SK-N-MC (cell line): ENCODE data around the gene EHBP1.

Experiments
- EZH2 ChIP-seq: fragments of 200-600 bp; sonication (generic); IDR thresholded peaks from one replicate; pipeline ENCODE4 v1.6.1; 2017; ENCODE audit warnings: antibody characterized with exemption
- POLR2AphosphoS5 ChIP-seq: IDR thresholded peaks from 2 replicates; pipeline ENCODE4 v1.6.1; 2012; ENCODE audit warnings: mild to moderate bottlenecking, low read depth, low read length, borderline replicate concordance

DNA sequence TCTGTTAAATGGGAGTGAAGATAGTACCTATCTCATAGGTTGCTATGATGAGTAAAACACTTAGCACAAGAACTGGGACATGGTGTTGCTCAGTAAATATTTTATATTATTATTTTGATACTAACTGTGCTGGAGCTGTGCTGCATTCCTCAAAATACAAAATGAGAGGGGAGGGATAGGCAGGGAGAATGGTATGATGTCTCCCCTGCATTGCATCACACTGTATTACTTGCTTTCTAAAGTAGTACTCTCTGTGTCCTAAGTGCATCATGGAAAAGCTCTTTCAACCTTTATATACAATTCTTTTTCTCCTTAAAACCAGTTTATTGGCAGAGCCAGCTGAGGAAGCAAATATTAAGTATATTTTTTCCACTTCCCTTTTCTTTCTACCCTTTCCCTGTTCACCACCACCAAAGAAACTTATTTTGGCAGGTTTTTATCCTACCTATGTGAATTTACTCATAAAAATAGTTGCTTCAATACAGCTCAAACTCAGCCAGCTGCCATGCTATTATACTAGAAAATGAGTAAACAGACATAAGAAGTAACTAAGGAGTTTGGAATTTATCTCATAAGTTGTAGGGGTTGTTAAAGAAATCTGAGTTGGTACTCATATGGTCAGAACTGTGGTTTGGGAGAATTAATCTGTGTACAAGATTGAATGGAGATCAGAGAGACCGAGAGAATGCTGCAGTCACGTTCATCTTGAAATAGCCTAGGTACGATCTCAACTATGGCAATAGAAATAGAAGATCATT lies 60.3 kb downstream of the EHBP1 start:
- no peak for TF ChIP-seq POLR2AphosphoS5
- TF ChIP-seq EZH2, result no peak
